ENCODE data around the gene TSR2.

Gene TSR2

DNA sequence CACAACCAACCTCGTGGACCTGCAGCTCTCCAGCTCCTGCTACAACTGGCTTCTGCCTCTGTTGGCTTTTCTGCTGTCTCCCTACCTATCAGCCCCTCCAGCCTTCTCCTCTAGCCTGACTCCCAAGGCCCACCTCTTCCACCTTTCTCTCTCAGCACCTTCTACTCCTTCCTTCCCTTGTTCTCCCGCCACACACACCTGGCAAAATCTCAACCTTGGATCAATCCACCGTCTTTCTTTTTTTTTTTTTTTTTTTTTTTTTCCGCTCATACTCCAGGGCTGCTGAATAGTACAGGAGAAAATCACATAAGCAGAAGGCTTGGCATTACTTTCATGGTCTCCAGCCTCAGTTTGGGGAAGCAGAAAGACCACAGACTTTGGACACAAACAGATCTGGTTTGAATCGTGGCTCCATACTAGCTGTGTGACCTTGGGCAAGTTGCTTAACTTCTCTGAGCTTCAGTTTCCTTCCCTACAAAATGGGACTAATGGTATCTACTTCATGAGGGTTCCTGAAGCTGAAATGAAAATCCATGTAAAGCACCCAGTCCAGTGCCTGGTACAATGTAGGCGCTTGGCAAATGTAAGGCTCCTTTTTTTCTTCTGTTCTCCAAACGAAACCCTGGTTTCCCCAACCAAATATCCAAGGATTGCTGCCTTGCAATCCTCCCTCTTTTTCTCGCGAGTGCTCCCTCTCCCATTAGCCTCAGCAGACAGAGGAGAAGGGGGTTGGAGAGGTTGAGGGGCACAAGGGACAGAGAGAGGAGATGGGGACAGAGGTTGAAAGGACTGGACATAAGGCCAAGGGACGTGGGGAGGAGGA is 54.2 kb downstream of the TSR2 start:
- Histone ChIP-seq H2AFZ (ENCODE audit: low read length) (peak overlapping the region; percentile 90), H4K8ac (ENCODE audit: low read depth, low read length) (no peak overlapping the region), H3K36me3 (replicated peaks in 1 of 2; ENCODE audit: control insufficient read depth in 2 of 2, insufficient read depth in 2 of 2, low read length in 2 of 2) (peaks cover 0 to 3% of the 10 kb centered on the region in 2 donors), H3K9me3 (replicated peaks in 1 of 2; ENCODE audit: control insufficient read depth in 2 of 2, insufficient read depth in 1 of 2, low read depth in 1 of 2, low read length in 2 of 2) (peaks cover 0 to 4% of the 10 kb centered on the region in 2 donors), H3K9ac (ENCODE audit: low read depth, low read length, poor library complexity) (no peak overlapping the region), H3K4me2 (ENCODE audit: insufficient read depth, low read length, poor library complexity, severe bottlenecking) (peak overlapping the region; percentile 47), H2BK5ac (ENCODE audit: low read length) (no peak overlapping the region), H2BK15ac (ENCODE audit: low read length) (no peak overlapping the region), H3K23ac (ENCODE audit: low read depth, low read length, poor library complexity) (no peak overlapping the region), H4K91ac (ENCODE audit: low read depth, low read length, poor library complexity) (no peak overlapping the region), H2BK120ac (ENCODE audit: low read depth, low read length) (no peak overlapping the region), H3K4ac (ENCODE audit: low read length) (no peak overlapping the region), H2BK12ac (ENCODE audit: low read length) (no peak overlapping the region), H3K18ac (ENCODE audit: low read length) (peak overlapping the region; percentile 89), H3K4me1 (ENCODE audit: control insufficient read depth in 2 of 2, insufficient read depth in 1 of 2, low read depth in 1 of 2, low read length in 2 of 2) (peaks cover 4 to 18% of the 10 kb centered on the region in 2 donors), H3K14ac (ENCODE audit: low read length) (no peak overlapping the region), H2AK5ac (ENCODE audit: low read depth, low read length) (no peak overlapping the region), H3K4me3 (ENCODE audit: low read length in 2 of 2) (peak overlapping the region; percentile 62 to 92), H3K27me3 (ENCODE audit: control insufficient read depth in 3 of 3, insufficient read depth in 3 of 3, low read depth in 1 of 3, low read length in 3 of 3) (no peaks in the 10 kb centered on the region), H3K79me1 (ENCODE audit: low read depth, low read length) (no peaks in the 10 kb centered on the region), H3K27ac (replicated peaks; ENCODE audit: low read length) (no peak overlapping the region)
- no peak for DNase-seq (ENCODE audit: low spot score)
- WGBS, 2 donors (ENCODE audit: extremely low coverage in 2 of 2, insufficient read length in 2 of 2, insufficient replicate concordance in 1 of 2): no CpG with 5 or more reads among the region's 10 CpGs
